WTC11 (cell line): ENCODE data around the gene PIWIL4.

Experiments used
- CTCF ChIP-seq: fragments of 200-600 bp; IDR thresholded peaks from 2 replicates; pipeline ENCODE4 v1.8.0; 2022; ENCODE audit warnings: antibody characterized with exemption
- E2F4 ChIP-seq: sonication (generic); formaldehyde crosslinking; IDR thresholded peaks from 2 replicates; pipeline ENCODE4 v1.8.1; 2022; ENCODE audit warnings: low read depth, mild to moderate bottlenecking, moderate library complexity, missing genetic modification reagents, borderline replicate concordance
- FOXJ3 ChIP-seq: sonication (generic); formaldehyde crosslinking; IDR thresholded peaks from 2 replicates; pipeline ENCODE4 v1.9.0; 2021; ENCODE audit warnings: missing genetic modification reagents, mild to moderate bottlenecking, borderline replicate concordance
- FOXK1 ChIP-seq: sonication (generic); formaldehyde crosslinking; IDR thresholded peaks from 2 replicates; pipeline ENCODE4 v1.8.0; 2022; ENCODE audit warnings: mild to moderate bottlenecking, moderate library complexity, missing genetic modification reagents
- GABPB1 ChIP-seq: sonication (generic); formaldehyde crosslinking; IDR thresholded peaks from 2 replicates; pipeline ENCODE4 v1.8.1; 2023; ENCODE audit warnings: mild to moderate bottlenecking, missing genetic modification reagents
- IRF2 ChIP-seq: sonication (generic); formaldehyde crosslinking; IDR thresholded peaks from 2 replicates; pipeline ENCODE4 v1.8.0; 2022; ENCODE audit warnings: low read depth, missing genetic modification reagents, borderline replicate concordance
- TCF7 ChIP-seq: sonication (generic); formaldehyde crosslinking; IDR thresholded peaks from 2 replicates; pipeline ENCODE4 v1.8.0; 2022; ENCODE audit warnings: mild to moderate bottlenecking, low read depth, missing genetic modification reagents, moderate library complexity
- TEAD1 ChIP-seq: sonication (generic); formaldehyde crosslinking; IDR thresholded peaks from 2 replicates; pipeline ENCODE4 v1.8.0; 2022; ENCODE audit warnings: mild to moderate bottlenecking, missing genetic modification reagents
- ZNF263 ChIP-seq: sonication (generic); formaldehyde crosslinking; IDR thresholded peaks from 2 replicates; pipeline ENCODE4 v1.8.1; 2022; ENCODE audit warnings: low read depth, mild to moderate bottlenecking, moderate library complexity, missing genetic modification reagents
- ZNF317 ChIP-seq: sonication (generic); formaldehyde crosslinking; IDR thresholded peaks from 2 replicates; pipeline ENCODE4 v1.8.1; 2023; ENCODE audit warnings: low read depth, mild to moderate bottlenecking, moderate library complexity, missing genetic modification reagents, borderline replicate concordance
- TF ChIP-seq, protein P1 (sequence below): sonication (generic); formaldehyde crosslinking; IDR thresholded peaks from 2 replicates; pipeline ENCODE4 v1.8.1; 2023; ENCODE audit warnings: mild to moderate bottlenecking, missing genetic modification reagents, borderline replicate concordance
- TF ChIP-seq, protein P2 (sequence below): sonication (generic); formaldehyde crosslinking; IDR thresholded peaks from 2 replicates; pipeline ENCODE4 v1.8.1; 2023; ENCODE audit warnings: mild to moderate bottlenecking, missing genetic modification reagents, moderate library complexity
- TF ChIP-seq, protein P3 (sequence below): sonication (generic); formaldehyde crosslinking; IDR thresholded peaks from 2 replicates; pipeline ENCODE4 v1.8.0; 2022; ENCODE audit warnings: mild to moderate bottlenecking, missing genetic modification reagents

- TF ChIP-seq ZNF317 (CRISPR knock-in tag) (no peak), CTCF (no peak), IRF2 (no peak), TEAD1 (CRISPR knock-in tag) (no peak), TCF7 (no peak), ZNF263 (CRISPR knock-in tag) (no peak), E2F4 (CRISPR knock-in tag) (no peak), FOXK1 (CRISPR knock-in tag) (no peak), FOXJ3 (CRISPR knock-in tag) (no peak), GABPB1 (CRISPR knock-in tag) (no peak)
- TF ChIP-seq, protein P1, sequence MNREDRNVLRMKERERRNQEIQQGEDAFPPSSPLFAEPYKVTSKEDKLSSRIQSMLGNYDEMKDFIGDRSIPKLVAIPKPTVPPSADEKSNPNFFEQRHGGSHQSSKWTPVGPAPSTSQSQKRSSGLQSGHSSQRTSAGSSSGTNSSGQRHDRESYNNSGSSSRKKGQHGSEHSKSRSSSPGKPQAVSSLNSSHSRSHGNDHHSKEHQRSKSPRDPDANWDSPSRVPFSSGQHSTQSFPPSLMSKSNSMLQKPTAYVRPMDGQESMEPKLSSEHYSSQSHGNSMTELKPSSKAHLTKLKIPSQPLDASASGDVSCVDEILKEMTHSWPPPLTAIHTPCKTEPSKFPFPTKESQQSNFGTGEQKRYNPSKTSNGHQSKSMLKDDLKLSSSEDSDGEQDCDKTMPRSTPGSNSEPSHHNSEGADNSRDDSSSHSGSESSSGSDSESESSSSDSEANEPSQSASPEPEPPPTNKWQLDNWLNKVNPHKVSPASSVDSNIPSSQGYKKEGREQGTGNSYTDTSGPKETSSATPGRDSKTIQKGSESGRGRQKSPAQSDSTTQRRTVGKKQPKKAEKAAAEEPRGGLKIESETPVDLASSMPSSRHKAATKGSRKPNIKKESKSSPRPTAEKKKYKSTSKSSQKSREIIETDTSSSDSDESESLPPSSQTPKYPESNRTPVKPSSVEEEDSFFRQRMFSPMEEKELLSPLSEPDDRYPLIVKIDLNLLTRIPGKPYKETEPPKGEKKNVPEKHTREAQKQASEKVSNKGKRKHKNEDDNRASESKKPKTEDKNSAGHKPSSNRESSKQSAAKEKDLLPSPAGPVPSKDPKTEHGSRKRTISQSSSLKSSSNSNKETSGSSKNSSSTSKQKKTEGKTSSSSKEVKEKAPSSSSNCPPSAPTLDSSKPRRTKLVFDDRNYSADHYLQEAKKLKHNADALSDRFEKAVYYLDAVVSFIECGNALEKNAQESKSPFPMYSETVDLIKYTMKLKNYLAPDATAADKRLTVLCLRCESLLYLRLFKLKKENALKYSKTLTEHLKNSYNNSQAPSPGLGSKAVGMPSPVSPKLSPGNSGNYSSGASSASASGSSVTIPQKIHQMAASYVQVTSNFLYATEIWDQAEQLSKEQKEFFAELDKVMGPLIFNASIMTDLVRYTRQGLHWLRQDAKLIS (CRISPR knock-in tag): no peak
- TF ChIP-seq, protein P2, sequence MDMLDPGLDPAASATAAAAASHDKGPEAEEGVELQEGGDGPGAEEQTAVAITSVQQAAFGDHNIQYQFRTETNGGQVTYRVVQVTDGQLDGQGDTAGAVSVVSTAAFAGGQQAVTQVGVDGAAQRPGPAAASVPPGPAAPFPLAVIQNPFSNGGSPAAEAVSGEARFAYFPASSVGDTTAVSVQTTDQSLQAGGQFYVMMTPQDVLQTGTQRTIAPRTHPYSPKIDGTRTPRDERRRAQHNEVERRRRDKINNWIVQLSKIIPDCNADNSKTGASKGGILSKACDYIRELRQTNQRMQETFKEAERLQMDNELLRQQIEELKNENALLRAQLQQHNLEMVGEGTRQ (CRISPR knock-in tag): no peak
- TF ChIP-seq, protein P3, sequence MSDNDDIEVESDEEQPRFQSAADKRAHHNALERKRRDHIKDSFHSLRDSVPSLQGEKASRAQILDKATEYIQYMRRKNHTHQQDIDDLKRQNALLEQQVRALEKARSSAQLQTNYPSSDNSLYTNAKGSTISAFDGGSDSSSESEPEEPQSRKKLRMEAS (CRISPR knock-in tag): no peak
Measured at GRCh38 chr11:94537031-94537600, 30.1 kb upstream of the PIWIL4 start.
